Camera-type eye (tissue), 1 donor: Measurements from ENCODE around the gene BGLAP. TPM values are rescaled to one million over a fixed set of nuclear protein-coding genes. Genes with fewer than 3 reads are reported as not detected.

ENCODE experiments used
- total RNA-seq: library from RNA; depleted of rRNA; stranded (reverse); fragments of >200 nt; gene quantifications from one replicate; pipeline ENCODE4 v1.2.3, GENCODE V29; 2014

BGLAP gene
- total RNA-seq: 1.5 TPM

DNA sequence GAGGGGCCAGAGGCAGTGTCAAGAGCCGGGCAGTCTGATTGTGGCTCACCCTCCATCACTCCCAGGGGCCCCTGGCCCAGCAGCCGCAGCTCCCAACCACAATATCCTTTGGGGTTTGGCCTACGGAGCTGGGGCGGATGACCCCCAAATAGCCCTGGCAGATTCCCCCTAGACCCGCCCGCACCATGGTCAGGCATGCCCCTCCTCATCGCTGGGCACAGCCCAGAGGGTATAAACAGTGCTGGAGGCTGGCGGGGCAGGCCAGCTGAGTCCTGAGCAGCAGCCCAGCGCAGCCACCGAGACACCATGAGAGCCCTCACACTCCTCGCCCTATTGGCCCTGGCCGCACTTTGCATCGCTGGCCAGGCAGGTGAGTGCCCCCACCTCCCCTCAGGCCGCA, at the start of gene BGLAP:
Gene BGLAP (plus strand): TSS at position 259 of the 400 bp plus-strand sequence. CDS start 48 bp downstream, at position 307.

DNA sequence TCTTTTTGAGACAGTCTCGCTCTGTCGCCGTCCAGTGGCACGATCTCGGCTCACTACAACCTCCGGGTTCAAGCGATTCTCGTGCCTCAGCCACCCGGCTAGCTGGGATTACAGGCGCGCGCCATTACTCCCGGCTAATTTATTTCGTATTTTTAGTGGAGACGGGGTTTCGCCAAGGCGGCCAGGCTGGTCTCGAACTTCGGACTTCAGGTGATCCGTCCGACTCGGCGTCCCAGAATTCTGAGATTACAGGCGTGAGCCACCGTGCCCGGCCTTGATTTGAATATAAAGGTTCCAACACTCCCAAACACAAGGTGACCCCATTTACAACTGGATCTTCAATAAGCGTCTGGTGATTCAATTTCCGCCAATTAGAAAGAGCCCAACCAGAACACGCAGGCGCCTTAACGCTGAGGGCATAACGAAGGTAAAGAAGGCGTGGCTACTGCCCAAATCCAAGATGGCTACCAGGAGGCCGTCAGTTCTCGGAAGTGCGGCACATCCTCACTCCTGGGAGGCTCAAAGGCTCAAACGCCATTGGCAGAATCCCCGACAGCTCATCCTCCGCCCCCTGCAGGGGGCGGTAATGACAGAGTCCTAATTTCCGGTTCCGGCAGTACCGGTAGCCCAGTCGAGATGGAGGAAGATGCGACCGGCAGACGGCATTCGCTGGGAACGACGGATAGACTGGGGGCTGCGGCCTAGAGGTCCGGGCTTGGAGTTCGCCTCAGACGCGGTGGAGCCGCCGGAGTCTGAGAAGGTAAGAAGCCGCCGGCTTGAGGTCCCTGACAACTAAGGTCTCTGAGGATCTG, 48.3 kb upstream of the BGLAP start, which contains the start of gene SLC25A44:
Gene SLC25A44 (plus strand): TSS at position 617 of the 812 bp plus-strand sequence. CDS start 5,744 bp downstream, outside the sequence.

DNA sequence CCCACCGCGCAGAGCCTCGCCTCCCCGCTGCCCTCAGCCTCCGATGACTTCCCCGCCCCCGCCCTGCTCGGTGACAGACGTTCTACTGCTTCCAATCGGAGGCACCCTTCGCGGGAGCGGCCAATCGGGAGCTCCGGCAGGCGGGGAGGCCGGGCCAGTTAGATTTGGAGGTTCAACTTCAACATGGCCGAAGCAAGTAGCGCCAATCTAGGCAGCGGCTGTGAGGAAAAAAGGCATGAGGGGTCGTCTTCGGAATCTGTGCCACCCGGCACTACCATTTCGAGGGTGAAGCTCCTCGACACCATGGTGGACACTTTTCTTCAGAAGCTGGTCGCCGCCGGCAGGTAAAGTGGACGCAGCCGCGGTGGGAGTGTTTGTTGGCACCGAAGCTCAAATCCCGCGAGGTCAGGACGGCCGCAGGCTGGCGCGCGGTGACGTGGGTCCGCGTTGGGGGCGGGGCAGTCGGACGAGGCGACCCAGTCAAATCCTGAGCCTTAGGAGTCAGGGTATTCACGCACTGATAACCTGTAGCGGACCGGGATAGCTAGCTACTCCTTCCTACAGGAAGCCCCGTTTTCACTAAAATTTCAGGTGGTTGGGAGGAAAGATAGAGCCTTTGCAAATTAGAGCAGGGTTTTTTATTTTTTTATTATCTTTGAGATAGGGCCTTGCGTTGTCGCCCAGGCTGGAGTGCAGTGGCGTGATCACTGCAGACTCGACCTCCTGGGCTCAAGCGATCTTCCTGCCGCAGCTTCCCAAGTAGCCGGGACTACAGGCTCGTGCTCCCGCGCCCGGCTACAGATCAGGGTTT, 28.9 kb upstream of the BGLAP start, which contains the start of gene PMF1:
Gene PMF1 (plus strand): TSS at position 175 of the 811 bp plus-strand sequence. CDS start 9 bp downstream, at position 184.

DNA sequence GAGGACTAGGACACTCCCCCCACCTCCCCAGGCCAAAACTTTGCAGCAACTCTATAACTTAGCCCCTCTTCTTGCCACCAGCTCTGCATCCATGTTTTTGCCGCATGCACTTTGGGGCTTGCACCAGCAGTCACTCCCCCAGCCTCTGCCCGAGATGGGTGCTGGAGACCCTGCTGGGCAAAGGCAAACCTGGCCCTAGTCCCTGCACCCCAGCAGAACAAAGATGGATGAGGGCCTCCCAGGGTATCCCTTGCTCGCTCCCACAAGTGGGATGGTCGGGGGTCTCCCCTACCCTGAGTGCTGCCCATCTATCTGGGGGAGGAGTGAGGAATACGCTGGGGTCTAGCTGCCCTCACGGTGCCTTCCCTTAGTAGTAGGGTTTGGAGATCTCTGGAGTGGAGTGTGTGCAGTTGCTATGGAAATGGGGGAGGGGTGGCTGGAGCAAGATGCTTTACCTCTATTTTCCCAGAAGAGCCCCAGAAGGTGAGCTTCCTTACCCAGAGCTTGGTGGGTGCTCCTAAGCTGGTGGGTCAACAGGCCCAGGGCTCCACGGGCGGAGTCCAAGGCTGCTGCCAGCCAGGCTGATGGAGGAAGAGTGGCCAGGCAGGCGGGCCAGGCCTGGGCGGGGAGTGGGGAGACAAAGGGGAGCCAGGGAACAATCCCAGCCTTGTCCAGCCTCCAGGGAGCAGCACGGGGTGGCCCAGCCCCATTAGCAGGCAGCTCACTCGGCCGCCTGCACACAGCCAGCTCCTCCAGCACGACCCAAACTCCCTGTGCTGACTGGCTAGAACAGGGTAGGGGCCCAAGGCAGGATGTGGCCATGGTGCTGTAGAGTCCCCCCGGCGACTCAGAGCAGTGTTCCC, 5.7 kb downstream of the BGLAP start, which contains the start of gene PAQR6:
Gene PAQR6 (minus strand): TSS at position 597 of the 863 bp plus-strand sequence. CDS start 1,325 bp downstream, outside the sequence.

DNA sequence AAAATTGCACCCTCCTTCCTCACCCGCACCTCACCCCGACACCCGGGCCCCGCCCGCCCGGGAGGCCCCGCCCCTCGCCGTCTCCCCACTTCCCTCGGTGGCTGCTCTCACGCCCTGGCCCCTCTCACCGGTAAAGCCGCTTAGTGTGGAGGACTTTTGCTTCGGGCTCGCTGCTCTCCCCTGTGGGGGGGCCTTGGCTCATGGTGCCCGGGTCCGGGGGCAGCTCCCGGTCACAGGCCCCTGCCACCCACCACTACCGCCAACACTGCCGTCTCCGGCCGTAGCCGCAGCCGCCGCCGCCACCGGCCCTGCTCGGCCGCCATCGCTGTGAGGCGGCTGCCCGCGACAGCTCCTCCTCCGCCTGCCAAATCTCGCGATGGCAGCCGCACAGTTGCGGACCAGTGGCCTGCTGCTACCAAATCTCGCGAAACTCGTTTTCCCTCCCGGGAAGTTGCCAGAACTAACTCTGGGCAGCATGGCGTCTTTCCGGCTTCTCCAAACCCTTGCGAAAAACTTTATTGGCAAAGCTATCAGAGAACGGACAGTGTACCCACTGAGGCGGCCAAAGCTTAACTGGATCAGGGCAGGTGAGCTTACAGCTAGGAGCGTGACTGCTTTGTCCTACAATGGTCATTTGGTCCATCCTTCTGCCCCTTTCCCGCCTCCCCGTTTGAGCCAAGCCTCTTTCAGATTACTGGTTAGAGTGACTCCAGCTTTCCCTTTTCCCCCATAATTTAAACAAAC, 40.7 kb downstream of the BGLAP start, which contains the start of gene SMG5:
Gene SMG5 (minus strand): TSS at position 347 of the 744 bp plus-strand sequence. CDS start 145 bp downstream, at position 202.

DNA sequence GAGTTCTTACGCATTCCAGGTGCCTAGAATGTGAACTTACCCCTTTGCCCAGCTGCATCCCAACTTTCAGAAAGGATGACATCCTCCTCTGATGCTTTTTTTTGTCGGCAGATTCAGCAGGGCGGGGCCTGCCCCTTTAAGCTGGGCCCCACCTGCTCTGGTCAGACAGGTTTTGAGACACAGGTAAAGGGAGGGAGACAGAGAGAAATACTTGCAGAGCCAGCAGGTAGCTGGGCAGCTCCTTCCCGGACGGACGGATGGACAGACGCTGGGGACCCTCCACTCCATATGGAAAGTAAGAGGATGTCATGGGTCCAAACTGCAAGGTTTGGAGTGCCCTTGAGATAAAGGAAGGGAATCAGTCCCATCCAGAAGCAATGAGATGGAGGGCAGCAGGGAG, 42.1 kb downstream of the BGLAP start, which contains the start of gene TMEM79:
Gene TMEM79 (plus strand): TSS at position 214 of the 400 bp plus-strand sequence. CDS start 902 bp downstream, outside the sequence.

Other genes with a start within 250 kb of the BGLAP start
- gene SSR2, start 221.2 kb upstream of the BGLAP start, total RNA-seq: 312 TPM
- 24.2 TPM for gene UBQLN4, start 188.4 kb upstream of the BGLAP start, total RNA-seq
- 30.1 TPM for gene LAMTOR2, start 187.4 kb upstream of the BGLAP start, total RNA-seq
- gene RAB25, start 181.0 kb upstream of the BGLAP start, total RNA-seq: 3.6 TPM
- gene MEX3A, start 159.7 kb upstream of the BGLAP start, total RNA-seq: 37.0 TPM
- 201 TPM for gene LMNA, start 127.5 kb upstream of the BGLAP start, total RNA-seq
- gene SEMA4A, start 88.6 kb upstream of the BGLAP start, total RNA-seq: 12.1 TPM
- gene SLC25A44, start 48.1 kb upstream of the BGLAP start, total RNA-seq: 16.4 TPM
- gene PMF1, start 29.2 kb upstream of the BGLAP start, total RNA-seq: 47.1 TPM
- gene PAQR6, start 5.9 kb downstream of the BGLAP start, total RNA-seq: 4.6 TPM
- 63.6 TPM for gene SMG5, start 40.6 kb downstream of the BGLAP start, total RNA-seq
- gene TMEM79, start 42.1 kb downstream of the BGLAP start, total RNA-seq: 3.7 TPM
- gene GLMP, start 53.5 kb downstream of the BGLAP start, total RNA-seq: 16.9 TPM
- not detected for gene VHLL, start 57.1 kb downstream of the BGLAP start, total RNA-seq
- 259 TPM for gene CCT3, start 96.1 kb downstream of the BGLAP start, total RNA-seq
- gene TSACC, start 96.3 kb downstream of the BGLAP start, total RNA-seq: not detected
- gene RHBG, start 127.0 kb downstream of the BGLAP start, total RNA-seq: not detected